GM12891 (cell line): ENCODE results near the gene CLPTM1.

ENCODE experiments used
- PAX5 ChIP-seq: IDR thresholded peaks from 2 replicates; pipeline ENCODE4 v1.6.1; 2011; ENCODE audit warnings: low read length, moderate library complexity, mild to moderate bottlenecking; ENCODE audit not compliant: insufficient read depth, severe bottlenecking
- POLR2A ChIP-seq: IDR thresholded peaks from 2 replicates; pipeline ENCODE4 v1.6.1; 2011; ENCODE audit warnings: low read depth, low read length, control low read depth
- POLR2AphosphoS5 ChIP-seq: IDR thresholded peaks from 2 replicates; pipeline ENCODE4 v1.6.1; 2011; ENCODE audit warnings: low read depth, low read length, control low read depth
- POU2F2 ChIP-seq: IDR thresholded peaks from 2 replicates; pipeline ENCODE4 v1.6.1; 2011; ENCODE audit warnings: low read depth, mild to moderate bottlenecking, control low read depth, low read length, moderate library complexity
- SPI1 ChIP-seq: IDR thresholded peaks from 2 replicates; pipeline ENCODE4 v1.6.1; 2011; ENCODE audit warnings: low read depth, low read length, control low read depth
- TAF1 ChIP-seq: IDR thresholded peaks from 2 replicates; pipeline ENCODE4 v1.6.1; 2011; ENCODE audit warnings: low read depth, low read length, control low read depth

- no peak for TF ChIP-seq POLR2A
- TF ChIP-seq POLR2AphosphoS5: no peak
- TF ChIP-seq SPI1: no peak
- no peak for TF ChIP-seq TAF1
- TF ChIP-seq POU2F2: no peak
- no peak for TF ChIP-seq PAX5
Measured at GRCh38 chr19:44957526-44957925, 2.3 kb downstream of the CLPTM1 start.
